GM19043 (cell line): ENCODE measurements around the gene NIPBL.
"Not testable (repeated sequence)": the region's sequence is repeated elsewhere in the genome, so short reads cannot be mapped to it uniquely, and the experiment has no call there.

Source experiments
- ATAC-seq: cut with Tn5 transposase; IDR thresholded peaks from one replicate; pipeline ENCODE4 v1.9.1; 2021; ENCODE audit warnings: low read depth; ENCODE audit not compliant: unreplicated experiment

The NIPBL gene

DNA sequence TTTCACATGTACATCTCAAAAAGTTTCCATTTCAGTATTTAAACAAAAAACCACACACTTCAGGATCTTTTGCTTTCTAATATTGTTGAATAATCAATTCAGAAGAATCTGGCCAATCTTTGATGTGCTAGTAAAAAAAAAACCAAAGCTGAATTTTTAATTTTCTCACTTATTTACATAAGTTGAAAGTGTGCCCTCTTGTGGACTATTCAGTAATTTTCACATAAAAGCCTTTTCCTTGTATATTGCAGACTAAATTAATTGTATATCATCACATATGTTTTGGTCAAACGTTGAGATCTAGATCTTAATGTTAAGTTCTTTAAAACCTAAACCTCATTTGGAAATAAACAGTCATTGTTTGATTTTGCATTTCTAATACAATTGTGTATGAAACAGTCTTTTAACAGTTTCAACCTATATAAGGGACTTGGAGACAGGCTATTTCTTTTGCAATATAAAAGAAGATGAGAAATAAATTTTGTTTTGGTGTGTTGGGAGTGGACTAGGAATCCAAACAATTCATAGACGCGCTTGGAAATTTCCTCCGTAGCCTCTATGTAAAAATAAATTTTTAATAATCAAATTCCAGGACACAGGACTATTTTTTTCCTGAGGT is 68.1 kb downstream of the NIPBL start:
- no peak for ATAC-seq

DNA sequence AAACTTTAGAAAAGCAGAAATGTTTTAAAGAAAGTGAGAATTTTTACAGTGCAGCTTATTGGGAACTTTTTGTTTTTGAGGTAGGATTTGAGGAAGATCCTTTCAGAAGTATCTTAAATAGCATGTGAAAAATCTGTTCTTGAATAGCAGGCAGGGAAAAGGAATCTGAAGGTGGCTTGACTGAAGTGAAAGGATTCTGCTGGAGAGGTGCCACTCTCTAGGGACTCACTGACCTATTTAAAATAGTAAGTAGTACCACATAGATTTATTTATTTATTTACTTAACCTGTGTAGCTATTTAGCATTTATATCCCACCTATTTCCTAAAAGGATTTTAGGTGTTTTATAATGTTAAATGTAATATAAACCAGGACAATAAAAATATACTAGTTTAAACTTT is 69.1 kb downstream of the NIPBL start:
- no peak for ATAC-seq

DNA sequence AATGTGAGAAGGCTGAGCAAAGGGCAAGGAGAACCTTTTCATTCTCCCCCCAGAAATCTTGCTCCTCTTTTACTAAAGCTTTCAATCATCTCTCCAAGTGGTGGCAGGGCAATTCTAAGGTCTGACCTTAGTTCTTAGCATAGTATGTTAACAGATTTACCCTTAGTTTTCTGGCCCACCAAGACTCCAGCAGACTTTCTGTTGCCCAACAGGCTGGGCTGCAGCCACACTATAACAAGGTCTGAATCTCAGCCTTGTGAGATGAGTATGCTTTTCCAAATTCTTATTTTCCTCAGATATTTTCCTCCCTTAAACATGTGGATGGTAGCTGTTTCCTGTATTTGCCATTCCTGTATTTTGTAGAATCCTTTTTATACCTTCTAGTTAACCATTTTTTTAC is 69.5 kb downstream of the NIPBL start:
- no peak for ATAC-seq

DNA sequence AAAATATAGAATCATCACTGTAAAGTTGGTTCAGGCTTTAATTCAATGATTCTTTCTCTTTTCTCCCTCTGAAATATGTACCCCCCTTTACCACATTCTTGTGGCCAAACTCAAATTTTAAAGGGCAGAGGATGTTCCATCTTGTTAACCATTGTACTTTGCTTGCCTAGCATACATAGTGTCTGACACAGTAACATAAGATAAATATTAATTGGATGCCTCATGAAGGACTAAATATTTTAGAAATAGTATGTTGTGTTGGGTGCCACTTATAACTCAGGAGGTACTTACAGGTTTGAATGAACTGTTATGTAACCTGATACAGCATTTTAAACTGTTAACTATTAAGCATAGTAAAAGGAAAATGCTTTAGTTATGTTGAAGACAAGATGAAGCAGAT is 71.5 kb downstream of the NIPBL start:
- ATAC-seq, result no peak

DNA sequence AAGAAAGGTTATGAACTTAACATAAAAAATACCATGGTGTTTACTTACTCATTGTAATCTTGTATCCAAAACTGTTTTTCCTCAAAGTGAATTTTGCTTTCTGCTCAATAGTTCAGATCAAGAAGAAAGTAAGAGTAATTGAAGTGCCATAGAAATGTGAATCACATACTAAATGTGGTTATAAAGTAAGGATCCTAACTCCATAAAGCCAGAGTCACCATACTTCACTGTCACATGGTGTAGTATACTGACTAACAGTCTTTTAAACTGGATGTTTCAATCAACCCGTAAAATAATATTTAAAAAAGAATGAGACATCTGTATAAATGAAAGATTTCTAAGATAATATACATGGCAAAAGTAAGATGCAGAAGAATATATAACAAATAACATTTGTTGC is 72.1 kb downstream of the NIPBL start:
- no peak for ATAC-seq

DNA sequence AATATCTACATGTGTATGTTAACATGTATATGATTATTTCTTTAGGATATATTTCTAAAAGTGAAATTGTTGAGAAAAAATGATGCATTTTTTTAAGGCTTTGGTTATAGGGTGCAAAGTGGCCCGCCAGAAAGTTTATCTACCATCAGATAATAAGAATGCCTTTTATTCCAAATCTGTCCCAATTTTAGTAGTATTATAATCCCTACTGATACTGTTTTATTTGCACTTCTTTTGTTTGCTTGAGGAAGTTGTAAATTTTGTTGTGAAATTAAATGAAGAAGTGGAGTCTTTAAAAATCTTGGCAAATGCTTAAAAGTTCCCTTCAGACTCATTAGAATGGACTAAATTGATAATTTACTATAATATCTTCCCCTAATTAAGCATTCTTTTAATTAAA is 73.0 kb downstream of the NIPBL start:
- no peak for ATAC-seq

DNA sequence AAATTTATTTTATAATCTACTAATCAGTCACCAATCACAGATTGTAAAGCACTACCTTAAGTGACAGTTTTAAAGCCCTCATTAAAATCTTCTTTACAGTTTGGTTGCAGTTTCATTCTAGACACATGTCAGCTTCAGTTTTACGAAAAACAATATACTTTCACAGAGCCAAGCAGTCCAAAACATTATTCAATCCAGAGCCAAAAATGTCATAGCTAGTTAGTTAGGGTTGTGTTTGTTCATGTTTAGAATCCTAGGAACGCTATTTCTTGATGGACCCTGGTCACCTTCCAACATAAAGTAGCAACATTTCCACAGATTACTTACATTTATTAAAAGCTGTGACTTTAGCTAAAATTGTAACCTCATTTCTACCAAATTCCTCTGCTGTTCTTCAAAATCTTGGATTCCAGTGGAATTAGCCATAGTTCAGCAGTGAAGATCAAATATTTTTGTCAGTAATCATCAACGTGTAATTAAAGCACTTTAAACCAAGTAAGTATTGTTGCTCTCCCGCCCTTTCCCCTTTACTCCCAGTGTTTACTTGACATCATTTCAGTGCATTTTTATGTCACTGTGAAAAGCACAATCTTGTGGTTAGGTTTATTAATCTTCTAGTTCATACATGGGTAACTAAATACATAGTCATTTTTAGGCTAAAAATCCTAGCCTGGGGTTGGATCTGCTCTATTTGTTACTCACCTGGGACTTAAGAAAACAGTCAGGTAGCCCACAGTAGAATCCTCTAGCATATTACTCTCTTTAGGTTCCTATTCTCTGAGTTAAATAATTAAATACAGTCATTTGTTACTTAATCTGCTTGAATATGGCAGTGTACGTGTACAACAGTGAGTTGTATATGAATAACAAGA is 74.3 kb downstream of the NIPBL start:
- ATAC-seq, result no peak

DNA sequence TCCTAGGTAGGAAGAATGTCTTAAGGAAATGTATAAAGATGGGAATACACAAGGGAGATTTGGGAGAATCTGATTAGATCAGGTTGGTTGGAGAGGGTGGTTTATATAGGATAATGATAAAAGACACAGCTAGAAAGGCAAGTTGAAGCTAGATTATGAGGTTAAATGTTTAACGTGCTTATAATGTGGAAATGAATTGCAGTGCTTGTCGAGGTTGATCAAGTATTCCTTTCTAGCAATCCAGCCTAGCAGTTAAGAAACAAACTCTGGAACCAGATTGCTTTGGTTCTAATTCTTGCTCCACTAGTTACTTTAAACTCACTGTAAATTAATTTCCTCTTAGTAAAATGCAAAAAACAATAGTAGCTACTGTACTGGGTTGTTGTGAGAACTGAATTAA is 76.5 kb downstream of the NIPBL start:
- ATAC-seq, result no peak

DNA sequence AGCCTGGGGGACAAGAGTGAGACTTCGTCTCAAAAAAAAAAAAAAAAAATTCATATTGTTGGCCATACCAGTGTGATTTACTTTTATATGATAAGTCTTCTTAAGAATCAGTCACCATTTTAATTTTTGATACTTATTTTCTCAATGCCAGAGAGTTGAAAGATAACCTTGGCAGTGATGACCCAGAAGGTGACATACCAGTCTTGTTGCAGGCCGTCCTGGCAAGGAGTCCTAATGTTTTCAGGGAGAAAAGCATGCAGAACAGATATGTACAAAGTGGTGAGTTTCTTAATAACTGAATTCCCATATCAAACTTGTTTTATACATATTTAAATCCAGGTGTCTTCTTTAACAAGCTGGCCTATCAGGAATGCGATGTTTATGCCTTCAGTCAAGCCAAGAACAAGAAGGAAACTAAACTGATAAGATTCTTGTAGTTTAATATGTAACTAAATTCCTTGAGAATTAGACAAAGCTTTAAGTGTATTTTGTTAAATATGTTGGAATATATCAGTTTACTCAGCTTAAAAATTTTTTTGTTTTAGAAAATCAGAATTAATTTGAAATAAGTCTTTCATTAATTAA is 81.5 kb downstream of the NIPBL start:
- no peak for ATAC-seq

DNA sequence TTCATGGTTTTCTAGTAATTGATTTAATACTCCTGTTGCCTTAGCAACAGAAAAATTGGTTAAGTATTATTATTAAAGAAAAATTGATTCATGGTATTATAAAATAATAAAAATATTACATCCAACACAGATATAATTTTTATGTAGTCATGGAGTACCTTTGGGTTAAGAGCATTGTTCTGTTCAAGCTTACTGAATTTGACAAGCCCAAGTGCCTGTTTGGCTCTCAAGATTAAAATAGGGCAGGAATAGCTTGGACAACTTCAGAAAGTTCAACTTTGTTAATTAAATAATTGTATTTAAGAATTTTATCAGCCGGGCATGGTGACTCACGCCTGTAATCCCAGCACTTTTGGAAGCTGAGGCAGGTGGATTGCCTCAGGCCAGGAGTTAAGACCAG is 82.0 kb downstream of the NIPBL start:
- ATAC-seq, result no peak

DNA sequence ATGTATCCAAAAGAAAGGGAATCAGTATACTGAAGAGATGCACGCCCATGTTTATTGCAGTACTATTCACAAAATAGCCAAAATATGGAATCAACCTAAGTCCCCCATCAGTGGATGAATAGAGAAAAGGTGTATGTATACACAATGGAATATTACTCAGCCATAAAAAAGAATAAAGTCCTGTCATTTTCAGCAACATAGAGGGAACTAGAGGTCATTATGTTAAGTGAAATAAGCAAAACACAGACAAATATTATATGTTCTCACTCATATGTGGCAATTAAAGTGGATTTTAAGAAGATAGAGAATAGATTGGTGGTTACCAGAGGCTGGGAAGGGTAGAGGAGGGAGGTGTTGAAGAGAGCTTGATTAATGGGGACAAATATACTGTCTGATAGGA is 88.6 kb downstream of the NIPBL start:
- ATAC-seq, result no peak

DNA sequence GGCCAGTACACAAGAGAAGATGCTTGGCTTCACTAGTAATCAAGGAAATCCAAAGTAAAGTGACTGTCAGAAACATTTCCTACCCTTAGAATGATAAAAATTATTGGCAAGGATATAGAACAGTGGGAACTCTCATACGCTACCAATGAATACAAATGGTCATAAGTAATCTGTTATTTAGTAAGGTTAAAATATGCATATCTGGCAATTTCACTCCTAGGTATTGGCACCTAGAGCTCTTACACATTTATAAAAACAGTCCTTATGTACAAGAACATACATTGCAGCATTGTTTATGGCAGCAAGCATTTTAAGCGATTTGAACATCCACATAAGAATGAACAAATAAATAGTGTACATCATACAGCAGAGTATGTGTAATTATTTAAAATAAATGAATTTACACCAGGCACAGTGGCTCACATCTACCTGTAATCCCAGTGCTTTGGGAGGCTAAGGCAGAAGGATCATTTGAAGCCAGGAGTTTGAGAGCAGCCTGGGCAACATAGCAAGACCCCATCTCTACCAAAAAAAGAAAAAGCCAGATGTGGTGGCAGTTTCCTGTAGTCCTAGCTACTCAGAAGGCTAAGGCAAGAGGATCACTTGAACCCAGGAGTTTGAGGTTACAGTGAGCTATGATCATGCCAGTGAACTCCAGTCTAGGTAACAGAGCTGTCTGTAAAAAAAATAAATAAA is 93.3 kb downstream of the NIPBL start:
- no peak for ATAC-seq

DNA sequence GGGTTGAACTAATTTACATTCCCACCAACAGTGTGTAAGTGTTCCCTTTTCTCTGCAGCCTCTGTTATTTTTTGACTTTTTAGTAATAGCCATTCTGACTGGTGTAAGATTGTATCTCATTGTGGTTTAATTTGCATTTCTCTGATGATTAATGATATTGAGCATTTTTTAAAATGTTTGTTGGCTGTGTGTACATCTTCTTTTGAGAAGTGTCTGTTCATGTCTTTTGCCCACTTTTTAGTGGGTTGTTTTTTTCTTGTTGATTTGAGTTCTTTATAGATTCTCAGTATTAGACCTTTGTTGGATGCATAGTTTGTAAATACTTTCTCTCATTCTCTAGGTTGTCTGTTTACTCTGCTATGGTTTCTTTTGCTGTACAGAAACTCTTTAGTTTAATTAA is 101.6 kb downstream of the NIPBL start:
- ATAC-seq, result no peak

DNA sequence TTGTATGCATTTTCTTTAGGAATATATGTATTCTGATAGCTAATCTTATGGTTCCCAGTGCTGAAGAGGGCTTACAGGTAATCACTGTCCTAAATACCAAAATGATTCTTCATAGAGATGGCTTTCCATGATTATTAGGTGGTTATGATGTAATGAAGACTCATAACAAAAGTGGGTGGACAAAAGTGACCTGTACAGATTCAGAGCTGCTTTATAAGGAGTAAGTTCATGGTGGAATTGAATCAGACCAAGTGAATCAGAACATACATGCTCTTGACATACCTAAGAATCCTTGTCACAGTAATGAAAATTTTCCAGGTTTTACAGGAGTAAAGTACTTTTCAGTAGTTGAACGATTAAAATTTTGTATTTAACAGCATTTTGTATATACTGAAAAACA is 105.6 kb downstream of the NIPBL start:
- ATAC-seq, result no peak

DNA sequence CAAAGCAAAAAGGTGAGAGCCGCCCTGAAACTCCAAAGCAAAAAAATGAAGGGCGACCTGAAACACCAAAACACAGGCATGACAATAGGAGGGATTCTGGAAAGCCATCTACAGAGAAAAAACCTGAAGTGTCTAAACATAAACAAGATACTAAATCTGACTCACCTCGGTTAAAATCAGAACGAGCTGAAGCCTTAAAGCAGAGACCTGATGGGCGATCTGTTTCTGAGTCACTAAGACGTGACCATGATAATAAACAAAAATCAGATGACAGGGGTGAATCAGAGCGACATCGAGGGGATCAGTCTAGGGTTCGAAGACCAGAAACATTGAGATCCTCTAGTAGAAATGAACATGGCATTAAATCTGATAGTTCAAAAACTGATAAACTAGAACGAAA is 108.8 kb downstream of the NIPBL start:
- ATAC-seq, result no peak

DNA sequence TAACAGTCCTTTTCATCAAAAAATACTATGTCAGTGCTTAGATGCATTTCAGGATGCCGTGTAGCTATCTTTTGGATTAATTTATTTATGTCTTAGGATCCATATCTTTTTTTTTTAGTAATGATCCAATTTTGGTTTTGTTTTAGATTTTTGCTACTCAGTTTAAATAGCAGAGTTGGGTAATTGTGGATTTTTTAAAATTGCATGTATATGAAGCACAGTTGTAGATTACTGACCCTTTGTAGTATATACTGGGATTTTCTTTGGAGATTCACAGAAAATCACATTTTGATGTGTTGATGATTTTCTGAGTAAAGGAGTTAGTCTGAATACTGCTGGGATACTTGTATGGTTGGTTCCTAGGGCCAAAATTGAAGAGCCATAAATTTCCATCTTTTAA is 111.8 kb downstream of the NIPBL start:
- no peak for ATAC-seq

DNA sequence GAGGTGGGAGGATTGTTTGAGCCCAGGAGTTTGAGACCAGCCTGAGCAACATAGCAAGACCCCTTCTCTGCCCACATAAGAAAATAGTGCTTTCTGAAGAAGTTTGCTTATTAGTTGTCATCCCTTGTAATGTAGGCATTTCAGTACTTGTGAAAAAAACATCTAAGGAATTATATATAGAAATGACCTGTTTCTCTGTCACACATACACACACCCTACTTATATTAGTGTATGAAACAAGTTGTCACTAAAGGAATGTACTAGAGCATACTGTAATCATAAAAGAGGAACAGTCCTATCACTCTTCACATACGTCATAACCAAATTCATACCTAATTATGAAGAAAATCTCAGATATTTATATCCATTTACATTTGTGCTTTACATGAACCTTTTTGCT is 122.0 kb downstream of the NIPBL start:
- ATAC-seq, result no peak

DNA sequence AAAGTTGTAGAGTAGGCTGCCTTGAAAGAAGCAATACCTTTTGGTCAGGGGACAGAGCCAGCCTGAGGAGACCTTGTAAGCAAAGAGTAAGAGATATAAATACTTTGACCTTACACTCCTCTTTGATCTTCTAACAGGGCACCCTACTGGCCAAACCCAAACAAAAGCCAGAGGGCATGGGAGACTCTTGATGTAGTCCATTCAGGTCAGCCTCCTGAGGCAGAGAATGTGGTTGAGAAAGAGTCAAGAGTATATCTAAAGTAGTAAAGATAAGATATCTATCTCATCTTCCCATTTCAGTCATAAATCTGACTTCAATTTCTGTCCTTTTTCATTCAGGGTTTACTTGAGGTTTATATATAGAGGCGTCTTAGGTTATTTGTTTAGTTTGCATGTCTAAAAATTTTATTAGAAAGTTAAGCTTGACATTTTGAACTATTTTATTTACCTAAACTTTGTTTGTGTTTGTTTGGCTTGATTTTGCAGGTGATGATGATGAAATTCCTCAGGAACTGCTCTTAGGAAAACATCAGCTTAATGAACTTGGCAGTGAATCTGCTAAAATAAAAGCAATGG is 125.7 kb downstream of the NIPBL start:
- no peak for ATAC-seq

DNA sequence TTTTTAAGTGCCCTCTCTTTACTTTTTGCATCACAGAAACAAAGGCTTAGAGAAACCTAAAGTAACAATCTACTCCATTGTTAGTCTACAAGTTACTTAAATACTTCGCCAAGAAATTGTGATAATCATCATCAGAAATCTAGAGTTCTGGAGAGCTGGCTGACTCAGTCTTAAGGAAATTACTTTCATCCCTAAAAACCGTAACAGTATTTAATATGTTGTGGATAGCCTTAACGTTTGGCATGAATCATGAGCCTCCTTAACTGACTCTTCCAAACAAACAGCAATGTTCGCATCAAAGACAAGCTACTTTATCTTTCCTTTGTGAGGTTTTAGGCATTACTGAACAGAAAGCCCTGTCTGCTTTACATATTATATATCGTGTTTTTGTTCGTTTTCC is 128.7 kb downstream of the NIPBL start:
- ATAC-seq, result no peak

DNA sequence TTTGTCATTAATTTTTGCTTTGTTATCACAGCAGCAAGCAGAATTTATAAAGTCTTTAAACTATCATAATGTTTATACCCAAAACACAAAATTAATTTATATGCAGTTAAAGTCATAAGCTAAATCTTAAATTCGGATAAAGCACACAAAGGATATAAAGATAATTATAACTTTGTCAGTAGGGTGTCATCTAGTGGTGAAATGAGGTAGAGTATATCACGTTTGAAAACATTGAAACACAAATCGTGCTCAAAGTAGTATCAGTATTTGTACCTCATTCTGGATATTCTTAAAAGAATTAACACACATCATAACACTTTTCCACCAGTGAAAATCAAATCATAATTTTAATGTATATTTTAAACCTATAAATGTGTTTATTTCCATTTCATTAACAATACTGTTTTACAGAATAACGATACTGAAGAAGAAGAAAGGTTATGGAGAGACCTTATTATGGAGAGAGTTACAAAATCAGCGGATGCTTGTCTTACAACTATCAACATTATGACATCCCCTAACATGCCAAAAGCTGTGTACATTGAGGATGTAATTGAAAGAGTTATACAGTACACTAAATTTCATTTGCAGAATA is 129.5 kb downstream of the NIPBL start:
- no peak for ATAC-seq

DNA sequence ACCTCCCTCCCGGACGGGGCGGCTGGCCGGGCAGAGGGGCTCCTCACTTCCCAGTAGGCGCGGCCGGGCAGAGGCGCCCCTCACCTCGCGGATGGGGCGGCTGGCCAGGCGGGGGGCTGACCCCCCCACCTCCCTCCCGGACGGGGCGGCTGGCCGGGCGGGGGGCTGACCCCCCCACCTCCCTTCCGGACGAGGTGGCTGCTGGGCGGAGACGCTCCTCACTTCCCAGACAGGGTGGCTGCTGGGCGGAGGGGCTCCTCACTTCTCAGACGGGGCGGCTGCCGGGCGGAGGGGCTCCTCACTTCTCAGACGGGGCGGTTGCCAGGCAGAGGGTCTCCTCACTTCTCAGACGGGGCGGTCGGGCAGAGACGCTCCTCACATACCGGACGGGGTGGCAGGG is 136.6 kb downstream of the NIPBL start:
- not testable (repeated sequence) for ATAC-seq
